Measurements from ENCODE around the gene ANAPC2.

- no peak for TF ChIP-seq CTCF (IDR thresholded peaks at IDR 0.05 in 8 of 11, conservative IDR thresholded peaks at IDR 0.05 in 3 of 11)
- TF ChIP-seq POLR2A (IDR thresholded peaks at IDR 0.05), result no peak
- TF ChIP-seq POLR2AphosphoS5 (IDR thresholded peaks at IDR 0.05), result no peak
Observed at GRCh38 chr9:137180491-137180890, 7.9 kb downstream of the ANAPC2 start.

All from spleen (tissue), 7 donors.